ENCODE results near the gene ZBTB25.

ZBTB25 gene

GRCh38 chr14:64475585-64476273 is 27.9 kb downstream of the ZBTB25 start:
- no peak for DNase-seq

GRCh38 chr14:64474698-64475097 is 28.9 kb downstream of the ZBTB25 start:
- no peak for DNase-seq

- no peak for DNase-seq
Observed at GRCh38 chr14:64474041-64474440, 29.6 kb downstream of the ZBTB25 start.

GRCh38 chr14:64468451-64468850 is 35.2 kb downstream of the ZBTB25 start:
- no peak for DNase-seq

- DNase-seq, result no peak
Observed at GRCh38 chr14:64467566-64467965, 36.1 kb downstream of the ZBTB25 start.

- DNase-seq, result no peak
Observed at GRCh38 chr14:64467101-64467500, 36.5 kb downstream of the ZBTB25 start.

GRCh38 chr14:64465831-64466554 is 37.6 kb downstream of the ZBTB25 start:
- DNase-seq, result no peak

- DNase-seq, result peak; percentile 16 to 40 (median 35)
Observed at GRCh38 chr14:64465191-64465822, 38.3 kb downstream of the ZBTB25 start, which contains the start of gene AKAP5. AKAP5 (plus strand) TSS chr14:64465499; CDS start chr14:64468395, 2,896 bp downstream.

- DNase-seq, result no peak
Observed at GRCh38 chr14:64464651-64465050, 39.0 kb downstream of the ZBTB25 start.

- DNase-seq, result no peak
Observed at GRCh38 chr14:64463873-64464272, 39.8 kb downstream of the ZBTB25 start.

- no peak for DNase-seq
Observed at GRCh38 chr14:64463195-64463594, 40.4 kb downstream of the ZBTB25 start.

- no peak for DNase-seq
Observed at GRCh38 chr14:64461221-64461620, 42.4 kb downstream of the ZBTB25 start.

- no peak for DNase-seq
Observed at GRCh38 chr14:64459405-64460136, 44.1 kb downstream of the ZBTB25 start.

GRCh38 chr14:64454671-64455070 is 49.0 kb downstream of the ZBTB25 start:
- DNase-seq, result no peak

GRCh38 chr14:64450255-64450654 is 53.4 kb downstream of the ZBTB25 start:
- DNase-seq, result no peak

- DNase-seq, result no peak
Observed at GRCh38 chr14:64447876-64448670, 55.6 kb downstream of the ZBTB25 start.

- peak in 1 of 4 experiments; percentile 32 for DNase-seq
Observed at GRCh38 chr14:64444984-64445845, 58.4 kb downstream of the ZBTB25 start.

- no peak for DNase-seq
Observed at GRCh38 chr14:64444140-64444539, 59.5 kb downstream of the ZBTB25 start.

GRCh38 chr14:64442300-64442988 is 61.2 kb downstream of the ZBTB25 start:
- DNase-seq, result no peak

- no peak for DNase-seq
Observed at GRCh38 chr14:64440494-64440893, 63.1 kb downstream of the ZBTB25 start.

- DNase-seq, result no peak
Observed at GRCh38 chr14:64439141-64439540, 64.5 kb downstream of the ZBTB25 start.

Measured in activated CD4-positive, CD25-positive, alpha-beta regulatory T cell (primary cell).